Globus pallidus (tissue), 1 donor: ENCODE measurements around the gene HSF2.
"Not testable (repeated sequence)": the region's sequence is repeated elsewhere in the genome, so short reads cannot be mapped to it uniquely, and the experiment has no call there.

ENCODE experiments used
- DNase-seq: peaks from one replicate; pipeline ENCODE4 v3.0.0-alpha.2; 2015; ENCODE audit warnings: low spot score

The HSF2 gene

GRCh38 chr6:122454673-122455072 lies 55.2 kb downstream of the HSF2 start:
- DNase-seq: no peak

GRCh38 chr6:122455116-122455515 lies 55.7 kb downstream of the HSF2 start:
- DNase-seq: not testable (repeated sequence)

GRCh38 chr6:122458087-122458486 lies 58.6 kb downstream of the HSF2 start:
- no peak for DNase-seq

- DNase-seq: no peak
Measured at GRCh38 chr6:122459240-122459639, 59.8 kb downstream of the HSF2 start.

GRCh38 chr6:122459865-122460416 lies 60.5 kb downstream of the HSF2 start:
- not testable (repeated sequence) for DNase-seq

GRCh38 chr6:122461885-122462284 lies 62.4 kb downstream of the HSF2 start:
- no peak for DNase-seq

GRCh38 chr6:122471107-122472021 lies 71.9 kb downstream of the HSF2 start, which contains the start of gene SERINC1:
Gene SERINC1, minus strand, starts transcription at chr6:122471807. Its CDS starts 70 bp downstream, at chr6:122471737.
- DNase-seq: peak; percentile 96

GRCh38 chr6:122472022-122472340 lies 72.5 kb downstream of the HSF2 start:
- DNase-seq: no peak

- DNase-seq: peak; percentile 26
Measured at GRCh38 chr6:122476131-122476530, 76.7 kb downstream of the HSF2 start.

GRCh38 chr6:122482750-122483080 lies 83.3 kb downstream of the HSF2 start:
- DNase-seq: no peak
